Hippocampal formation (tissue), 2 donors: ENCODE measurements around the gene EHMT2.
"Not testable (repeated sequence)": the region's sequence is repeated elsewhere in the genome, so short reads cannot be mapped to it uniquely, and the experiment has no call there.

ENCODE experiments used
- DNase-seq, 2 donors: peaks; one replicate each; lab custom pipeline; 2025; lab: John Stamatoyannopoulos, UW

The EHMT2 gene

DNA sequence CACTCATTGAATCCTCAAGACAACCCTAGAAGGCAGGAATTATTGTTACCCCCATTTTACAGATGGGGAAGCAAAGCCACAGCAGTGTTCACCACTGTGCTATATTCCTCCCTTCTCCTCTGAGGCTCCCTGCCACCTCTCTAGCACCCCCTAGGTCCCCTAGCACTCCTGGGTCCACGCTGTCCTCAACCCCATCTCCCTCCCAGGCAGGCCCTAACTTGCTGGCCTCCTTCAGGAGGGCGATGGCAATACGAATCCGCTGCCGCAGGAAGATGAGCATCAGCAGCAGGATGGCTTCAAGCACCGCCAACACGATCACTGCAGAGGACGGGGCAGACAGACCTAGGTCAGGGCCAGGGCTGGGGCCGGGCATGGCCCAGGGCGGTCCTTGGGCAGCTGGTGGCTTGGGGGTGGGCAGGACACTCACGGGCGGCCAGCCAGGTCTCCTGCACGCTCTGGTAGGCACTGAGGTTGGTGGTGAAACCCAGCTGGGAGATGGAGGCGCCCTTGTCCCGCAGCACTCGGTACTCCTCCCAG, 27.0 kb downstream of the EHMT2 start:
- DNase-seq = no peak

DNA sequence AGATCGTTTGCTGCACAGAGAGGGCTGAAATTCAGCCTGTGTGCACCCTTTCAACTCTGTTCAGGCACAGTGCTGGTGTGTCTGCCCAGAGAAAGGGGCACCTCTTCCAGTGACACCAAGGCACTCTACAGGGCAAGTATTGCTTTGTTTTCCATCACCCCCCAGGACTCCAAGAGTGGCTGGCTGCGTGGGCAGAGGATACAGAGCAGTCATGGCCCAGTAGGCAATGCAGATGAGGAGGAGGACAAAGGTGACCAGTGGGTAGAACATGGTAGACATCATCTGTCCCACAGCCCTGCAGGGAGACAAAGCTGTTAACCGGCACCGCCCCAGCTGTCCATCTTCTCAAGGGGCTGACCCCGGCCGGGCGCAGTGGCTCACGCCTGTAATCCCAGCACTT, 28.2 kb downstream of the EHMT2 start:
- no peak for DNase-seq

DNA sequence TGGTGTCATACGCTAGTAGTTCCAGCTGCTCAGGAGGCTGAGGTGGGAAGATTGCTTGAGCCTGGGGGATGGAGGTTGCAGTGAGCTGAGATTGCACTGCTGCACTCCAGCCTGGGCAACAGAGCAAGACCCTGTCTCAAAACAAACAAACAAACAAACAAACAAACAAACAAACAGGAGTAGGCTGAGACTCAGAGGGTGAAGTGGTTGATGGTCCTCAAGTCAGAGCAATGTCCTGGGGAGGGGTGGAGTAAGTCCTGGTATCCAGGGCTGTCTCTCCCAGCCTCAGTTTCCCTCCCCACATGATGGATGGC, 28.9 kb downstream of the EHMT2 start:
- DNase-seq = not testable (repeated sequence)

DNA sequence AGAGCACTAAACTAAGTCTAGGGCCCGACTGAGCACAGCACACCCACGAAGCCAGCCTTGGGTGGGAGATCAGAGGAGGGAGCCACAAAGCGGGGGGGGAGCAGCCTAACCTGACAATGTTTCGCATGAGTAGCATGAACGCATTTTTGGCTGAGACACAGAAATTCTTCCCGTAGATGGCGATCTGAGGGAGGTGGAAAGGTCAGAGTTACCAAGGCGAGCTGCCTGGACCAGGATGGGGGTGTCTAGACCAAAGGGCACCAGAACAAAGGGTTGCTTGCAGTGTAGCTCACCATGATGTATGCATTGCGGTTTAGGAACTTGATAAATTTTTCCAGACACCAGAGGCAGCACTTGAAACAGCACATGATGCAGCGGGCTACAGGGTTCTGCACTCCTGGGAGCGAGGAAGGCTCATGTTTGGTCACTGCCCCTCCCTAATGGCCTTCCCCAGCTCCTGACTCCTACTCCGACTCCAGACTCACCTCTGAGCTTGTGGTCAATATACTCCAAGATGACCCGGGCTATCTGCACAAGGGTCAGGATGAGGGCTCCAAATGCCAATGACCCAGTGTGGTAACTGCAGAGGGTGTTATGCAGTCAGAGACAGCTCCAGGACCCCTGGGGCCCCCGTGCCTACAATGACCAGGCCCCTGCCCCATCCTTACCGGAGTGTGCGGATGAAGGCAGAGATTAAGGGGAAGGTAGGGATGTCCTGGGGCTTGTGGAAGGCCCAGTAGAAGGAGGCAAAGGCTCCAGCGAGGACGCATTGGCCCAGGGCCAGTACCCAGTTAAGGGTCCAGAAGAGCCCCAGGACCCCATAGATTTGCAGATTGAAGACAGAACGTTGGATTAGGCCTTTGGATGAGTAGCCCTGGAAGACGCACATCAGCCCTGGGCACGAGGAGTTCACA, 32.0 kb downstream of the EHMT2 start:
- no peak for DNase-seq

DNA sequence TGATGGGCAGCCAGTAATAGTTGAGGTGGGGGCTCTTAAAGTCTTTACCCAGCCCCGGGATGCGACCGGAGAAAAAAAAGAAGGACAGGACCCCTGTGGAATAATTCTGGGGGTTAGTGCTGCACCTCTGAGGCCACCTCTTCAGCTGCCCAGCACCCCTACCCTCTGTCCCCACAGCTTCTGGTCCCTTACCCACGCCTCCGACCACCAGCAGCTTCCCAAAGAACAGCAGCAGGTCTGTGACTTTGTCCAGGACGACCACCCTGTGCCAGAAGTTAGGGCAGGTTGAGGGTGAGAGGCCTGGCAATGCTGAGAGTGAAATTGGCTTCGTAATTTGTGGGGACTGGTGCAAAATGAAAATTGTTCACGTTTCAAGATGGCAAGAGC, 32.7 kb downstream of the EHMT2 start:
- no peak for DNase-seq

DNA sequence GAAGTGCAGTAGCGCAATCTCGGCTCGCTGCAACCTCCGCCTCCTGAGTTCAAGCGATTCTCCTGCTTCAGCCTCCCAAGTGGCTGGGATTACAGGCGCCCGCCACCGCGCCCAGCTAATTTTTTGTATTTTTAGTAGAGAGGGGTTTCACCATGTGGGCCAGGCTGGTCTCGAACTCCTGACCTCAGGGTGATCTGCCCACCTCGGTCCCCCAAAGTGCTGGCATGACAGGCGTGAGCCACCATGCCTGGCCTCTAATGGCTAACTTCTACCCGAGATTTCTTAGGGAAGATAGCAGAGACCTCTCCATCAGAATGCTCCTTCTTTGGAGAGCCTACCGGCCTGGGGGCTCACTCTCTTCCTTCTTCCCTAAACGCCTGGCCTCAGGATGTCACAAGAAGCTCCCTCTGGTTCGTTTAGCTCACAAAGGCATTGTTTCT, 33.4 kb downstream of the EHMT2 start:
- not testable (repeated sequence) for DNase-seq

DNA sequence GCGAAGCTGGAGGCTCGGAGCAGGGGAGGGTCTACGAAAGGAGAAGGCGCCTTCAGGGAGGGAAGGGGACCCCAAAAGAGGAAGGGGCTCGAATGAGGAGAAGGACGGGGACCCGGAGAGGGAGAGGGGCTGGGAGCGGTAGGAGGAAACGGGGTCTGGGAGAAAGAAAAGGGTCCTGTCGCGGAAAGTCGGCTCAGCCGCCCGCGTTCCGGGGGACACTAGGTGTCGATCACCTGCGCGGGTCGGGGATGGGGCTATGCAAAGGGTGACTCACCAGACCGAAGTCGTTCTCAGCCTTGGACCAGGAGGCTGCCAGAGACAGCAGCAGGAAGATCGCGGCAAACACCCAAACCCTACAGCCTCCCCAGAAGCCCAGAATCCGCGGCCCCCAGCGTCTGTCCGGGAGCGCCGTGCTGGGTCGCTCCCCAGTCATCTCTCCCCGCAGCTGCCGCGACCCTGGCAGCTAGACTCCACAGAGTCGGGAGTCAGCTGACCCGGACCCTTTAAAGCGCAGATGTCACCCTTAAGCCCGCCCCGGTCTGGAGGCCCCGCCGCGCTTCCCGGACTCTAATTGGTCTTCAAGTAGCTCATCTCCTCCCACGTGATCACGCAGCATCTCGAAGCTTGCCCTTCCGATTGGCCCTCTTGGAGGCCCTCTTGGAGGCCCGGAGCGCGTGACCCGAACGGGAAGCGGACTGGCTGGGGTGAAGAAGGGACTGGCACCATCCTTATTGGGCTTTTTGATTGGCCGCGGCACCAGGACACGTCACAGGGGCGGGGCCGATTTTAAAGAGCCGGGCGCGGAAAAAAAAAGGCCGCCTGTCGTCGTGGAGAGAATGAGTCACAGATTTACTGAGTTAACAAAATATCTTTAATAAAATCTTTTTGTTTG, 34.9 kb downstream of the EHMT2 start, which contains the start of gene NEU1:
NEU1 (minus strand) TSS at position 478 of the 892 bp plus-strand sequence; CDS start at position 433, 45 bp downstream.
- peak; percentile 100 for DNase-seq

DNA sequence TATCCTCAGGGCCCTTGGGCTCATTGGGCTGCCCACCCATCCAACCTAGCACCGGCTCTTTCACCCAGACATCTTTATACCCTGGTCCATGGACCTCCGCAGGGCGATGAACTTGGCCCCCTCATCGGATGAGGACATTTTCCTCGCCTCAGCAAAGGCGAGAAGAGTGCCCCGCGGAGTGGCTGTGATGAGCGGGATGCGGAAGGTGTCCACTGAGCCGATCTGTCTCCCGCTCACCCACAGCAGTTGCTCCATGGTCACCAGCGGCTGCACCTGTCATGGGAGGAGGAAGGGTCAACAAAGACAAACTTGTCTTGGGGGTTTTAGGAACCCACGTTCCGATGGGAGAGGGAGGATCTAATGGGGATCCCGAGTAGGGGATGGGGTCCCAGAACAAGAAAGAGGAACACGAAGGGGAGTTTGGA, 35.6 kb downstream of the EHMT2 start:
- no peak for DNase-seq

DNA sequence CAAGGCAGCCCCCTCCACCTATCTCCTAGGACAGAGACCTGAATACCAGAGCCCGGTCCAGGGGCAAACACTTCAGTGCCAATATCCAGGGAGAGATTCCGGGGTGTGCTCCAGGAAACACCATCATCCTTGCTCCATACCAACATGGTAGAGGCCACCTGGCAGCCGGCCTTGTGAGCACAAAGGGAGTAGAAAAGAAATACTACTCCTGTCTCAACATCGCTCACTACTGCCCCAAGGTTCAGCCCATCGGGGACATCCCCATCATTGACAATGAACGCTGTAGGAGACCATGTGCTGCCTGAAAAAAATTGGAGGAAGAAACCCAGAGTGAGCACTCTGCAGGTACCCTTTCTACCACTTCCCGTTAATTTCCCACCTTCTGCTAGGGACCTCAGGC, 36.3 kb downstream of the EHMT2 start:
- DNase-seq = no peak

DNA sequence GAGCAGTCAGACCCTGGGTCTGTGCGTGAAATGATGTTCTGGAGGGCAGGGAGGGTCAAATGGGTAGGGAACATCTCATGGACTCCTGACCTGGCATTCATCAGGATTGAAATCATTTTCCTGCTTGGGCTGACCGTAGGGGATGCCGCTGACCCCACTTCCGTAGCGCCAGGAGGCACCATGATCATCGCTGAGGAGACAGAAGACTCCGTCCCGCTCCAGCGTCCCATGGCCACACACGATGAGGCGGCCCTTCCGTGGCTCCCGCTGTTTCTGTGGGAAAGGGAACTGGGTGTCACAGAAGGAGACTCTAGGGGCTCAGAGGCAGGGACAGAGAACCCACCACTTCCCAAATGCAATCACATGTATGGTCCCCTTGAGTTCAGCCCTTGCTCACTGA, 37.1 kb downstream of the EHMT2 start:
- DNase-seq = no peak

DNA sequence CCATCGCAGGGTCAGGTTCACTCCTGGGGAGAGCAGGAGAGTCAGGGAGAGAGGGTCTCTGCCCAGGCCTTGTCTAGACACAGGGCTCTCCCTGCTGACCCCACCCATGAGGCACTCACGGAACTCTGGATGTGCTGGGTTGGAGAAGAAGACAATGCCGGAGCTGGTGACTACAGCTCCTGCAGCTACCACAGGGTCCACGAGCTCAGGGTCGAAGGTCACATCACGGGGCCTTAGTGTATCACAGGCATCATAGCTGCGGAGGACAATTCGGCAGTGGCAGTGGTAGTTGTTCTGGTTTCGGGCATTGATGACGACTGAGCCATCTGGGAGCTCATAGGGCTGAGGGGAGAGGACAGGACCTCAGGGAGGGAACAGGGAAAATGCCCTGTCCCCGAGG, 37.6 kb downstream of the EHMT2 start:
- DNase-seq = no peak

DNA sequence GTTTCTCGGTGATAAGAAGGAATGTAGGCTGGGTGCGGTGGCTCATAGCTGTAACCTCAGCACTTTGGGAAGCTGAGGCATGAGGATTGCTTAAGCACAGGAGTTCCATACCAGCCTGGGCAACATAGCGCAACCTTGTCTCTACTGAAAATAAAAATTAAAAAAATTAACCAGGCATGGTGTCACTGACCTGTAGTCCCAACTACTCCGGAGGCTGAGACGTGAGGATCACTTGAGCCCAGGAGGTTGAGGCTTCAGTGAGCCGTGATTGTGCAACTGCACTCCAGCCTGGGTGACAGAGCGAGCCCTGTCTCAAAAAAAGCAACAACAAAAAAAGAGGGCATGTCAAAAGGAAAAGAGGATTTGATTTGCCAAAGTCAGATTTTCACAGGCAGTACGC, 38.8 kb downstream of the EHMT2 start:
- no peak for DNase-seq

DNA sequence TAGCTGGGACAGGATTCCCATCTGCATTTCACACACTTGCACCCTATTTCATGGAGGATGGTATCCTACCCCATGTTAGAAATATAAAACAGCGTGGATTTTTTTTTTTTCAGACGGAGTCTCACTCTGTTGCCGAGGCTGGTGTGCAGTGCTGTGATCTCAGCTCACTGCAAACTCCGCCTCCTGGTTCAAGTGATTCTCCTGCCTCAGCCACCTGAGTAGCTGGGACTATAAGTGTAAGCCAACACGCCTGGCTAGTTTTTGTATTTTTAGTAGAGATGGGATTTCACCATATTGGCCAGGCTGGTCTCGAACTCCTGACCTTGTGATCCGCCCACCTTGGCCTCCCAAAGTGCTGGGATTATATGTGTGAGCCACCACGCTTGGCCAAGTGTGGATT, 39.7 kb downstream of the EHMT2 start:
- DNase-seq = not testable (repeated sequence)

DNA sequence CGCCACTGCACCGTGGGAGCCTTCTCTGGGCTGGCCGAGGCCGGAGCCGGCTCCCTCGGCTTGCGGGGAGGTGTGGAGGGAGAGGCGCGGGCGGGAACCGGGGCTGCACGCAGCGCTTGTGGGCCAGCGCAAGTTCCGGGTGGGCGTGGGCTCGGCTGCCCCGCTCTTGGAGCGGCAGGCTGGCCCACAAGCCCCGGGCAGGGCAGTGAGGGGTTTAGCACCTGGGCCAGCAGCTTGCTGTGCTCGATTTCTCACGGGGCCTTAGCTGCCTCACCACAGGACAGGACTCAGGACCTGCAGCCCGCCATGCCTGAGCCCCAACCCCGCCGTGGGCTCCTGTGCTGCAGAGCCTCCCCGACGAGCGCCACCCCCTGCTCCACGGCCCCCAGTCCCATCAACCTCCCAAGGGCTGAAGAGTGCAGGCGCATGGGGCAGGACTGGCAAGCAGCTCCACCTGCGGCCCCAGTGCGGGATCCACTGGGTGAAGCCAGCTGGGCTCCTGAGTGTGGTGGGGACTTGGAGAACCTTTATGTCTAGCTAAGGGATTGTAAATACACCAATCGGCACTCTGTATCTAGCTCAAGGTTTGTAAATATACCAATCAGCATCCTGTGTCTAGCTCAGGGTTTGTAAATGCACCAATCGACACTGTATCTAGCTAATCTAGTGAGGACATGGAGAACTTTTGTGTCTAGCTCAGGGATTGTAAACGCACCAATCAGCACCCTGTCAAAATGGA, 45.3 kb downstream of the EHMT2 start:
- not testable (repeated sequence) for DNase-seq

DNA sequence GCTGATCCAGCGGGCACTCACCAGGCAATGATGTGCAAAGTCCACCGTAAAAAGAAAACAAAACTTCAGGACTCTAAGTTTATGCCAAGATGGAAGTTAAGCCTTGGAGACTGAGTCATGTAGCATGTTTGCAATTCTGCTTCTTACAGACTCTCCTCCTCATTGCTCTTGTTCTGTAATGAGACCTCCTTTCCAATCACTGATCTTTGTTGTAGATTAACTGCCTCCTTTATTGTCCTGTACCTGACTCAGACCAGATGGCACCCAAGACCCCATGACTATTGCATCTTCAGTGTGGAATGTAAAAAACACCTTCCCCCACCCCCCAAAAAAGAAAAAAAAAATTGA, 46.0 kb downstream of the EHMT2 start:
- no peak for DNase-seq

DNA sequence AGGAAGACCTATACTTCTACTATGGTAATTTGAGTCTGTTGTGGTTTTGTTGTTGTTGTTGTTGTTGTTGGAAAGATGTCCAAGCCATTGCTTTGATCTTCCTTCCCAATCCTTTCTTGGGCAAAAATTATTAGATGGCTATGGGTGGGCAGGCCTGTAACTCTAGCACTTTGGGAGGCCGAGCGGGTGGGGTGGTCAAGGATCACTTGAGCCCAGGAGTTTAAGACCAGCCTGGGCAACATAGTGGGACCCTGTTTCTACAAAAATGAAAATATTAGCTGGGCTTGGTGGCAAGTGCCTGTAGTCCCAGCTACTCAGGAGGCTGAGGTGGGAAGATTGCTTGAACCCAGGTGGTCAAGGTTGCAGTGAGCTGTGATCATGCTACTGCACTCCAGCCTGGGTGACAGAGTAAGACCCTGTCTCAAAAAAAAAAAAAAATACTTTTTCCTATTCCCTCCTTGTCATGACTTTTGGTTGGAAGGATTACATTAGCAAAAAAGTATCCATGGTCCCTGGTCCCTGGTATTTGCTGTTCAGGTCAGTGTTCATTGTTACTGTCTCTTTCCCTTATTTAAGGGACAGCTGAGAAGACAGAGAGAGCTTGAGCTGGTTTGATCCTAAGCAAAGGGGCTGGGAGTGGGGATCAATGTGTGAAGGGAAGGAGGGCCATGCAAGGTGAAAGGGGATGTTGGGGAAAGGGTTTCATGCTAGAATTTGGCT, 46.6 kb downstream of the EHMT2 start:
- no peak for DNase-seq

DNA sequence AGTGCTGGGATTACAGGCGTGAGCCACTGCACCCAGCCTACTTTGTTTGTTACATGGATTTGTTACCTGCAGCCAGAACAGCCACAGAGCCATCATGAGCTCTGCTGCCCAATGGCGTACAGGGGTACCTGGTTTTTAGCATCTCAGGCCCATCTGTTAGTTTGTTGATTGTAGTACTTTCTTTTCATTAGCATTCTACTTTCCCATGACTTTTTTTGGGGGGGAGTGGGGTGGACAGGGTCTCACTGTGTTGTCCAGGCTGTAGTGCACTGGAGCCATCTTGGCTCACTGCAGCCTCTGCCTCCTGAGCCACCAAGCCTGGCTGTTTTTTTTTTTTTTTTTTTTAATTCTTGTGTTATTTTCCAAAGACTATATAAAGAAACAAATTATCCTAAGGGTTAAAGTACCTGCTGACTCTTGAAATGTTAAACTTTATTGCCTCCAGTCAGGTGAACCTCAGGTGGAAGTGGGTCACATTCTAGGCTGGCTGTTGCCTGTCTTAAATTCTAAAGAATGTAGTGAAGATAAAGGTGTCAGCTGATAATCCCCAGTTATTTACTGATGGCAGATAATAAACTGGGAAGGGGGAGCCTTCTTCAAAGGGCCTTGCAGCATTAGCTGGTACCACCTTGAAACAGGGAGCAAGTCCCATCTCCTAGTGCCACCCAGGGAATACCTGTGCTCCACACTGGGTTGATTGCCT, 50.1 kb downstream of the EHMT2 start:
- DNase-seq = no peak

DNA sequence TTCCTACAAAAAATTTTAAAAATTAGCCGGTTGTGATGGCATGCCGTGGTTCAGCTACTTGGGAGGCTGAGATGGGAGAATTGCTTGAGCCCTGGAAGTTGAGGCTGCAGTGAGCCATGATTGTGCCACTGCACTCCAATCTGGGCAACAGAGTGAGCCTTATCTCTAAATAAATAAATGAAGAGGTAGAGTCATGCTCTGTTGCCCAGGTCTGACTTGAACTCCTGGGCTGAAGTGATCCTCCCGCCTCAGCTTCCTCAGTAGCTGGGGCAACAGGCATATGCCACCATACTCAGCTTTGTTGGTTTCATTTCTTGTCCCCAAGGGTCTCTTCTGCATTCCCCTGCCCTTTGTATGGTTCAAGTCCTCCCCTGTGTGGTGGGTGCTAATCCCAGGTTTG, 53.0 kb downstream of the EHMT2 start:
- DNase-seq = no peak

DNA sequence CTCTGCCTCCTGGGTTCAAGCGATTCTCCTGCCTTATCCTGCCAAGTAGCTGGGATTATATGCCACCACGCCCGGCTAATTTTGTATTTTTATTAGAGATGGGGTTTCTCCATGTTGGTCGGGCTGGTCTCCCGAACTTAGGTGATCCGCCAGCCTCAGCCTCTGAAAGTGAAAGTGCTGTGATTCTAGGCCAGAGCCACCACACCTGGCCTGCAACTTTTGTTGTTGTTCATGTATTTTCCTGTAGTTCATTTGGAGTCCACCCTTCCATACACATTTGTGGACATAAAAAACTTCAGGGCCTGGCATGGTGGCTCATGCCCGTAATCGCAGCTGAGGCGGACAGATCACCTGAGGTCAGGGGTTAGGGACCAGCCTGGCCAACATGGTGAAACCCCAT, 55.4 kb downstream of the EHMT2 start:
- no peak for DNase-seq

DNA sequence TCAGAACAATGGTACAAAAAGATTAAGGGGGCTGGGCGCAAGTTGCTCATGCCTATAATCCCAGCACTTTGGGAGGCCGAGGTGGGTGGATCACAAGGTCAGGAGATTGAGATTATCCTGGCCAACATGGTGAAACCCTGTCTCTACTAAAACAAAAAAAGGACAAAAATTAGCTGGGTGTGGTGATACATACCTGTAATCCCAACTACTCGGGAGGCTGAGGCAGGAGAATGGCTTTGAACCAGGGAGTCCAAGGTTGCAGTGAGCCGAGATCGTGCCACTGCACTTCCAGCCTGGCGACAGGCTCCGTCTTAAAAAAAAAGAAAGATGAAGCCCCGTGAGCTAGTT, 57.7 kb downstream of the EHMT2 start:
- DNase-seq = not testable (repeated sequence)

DNA sequence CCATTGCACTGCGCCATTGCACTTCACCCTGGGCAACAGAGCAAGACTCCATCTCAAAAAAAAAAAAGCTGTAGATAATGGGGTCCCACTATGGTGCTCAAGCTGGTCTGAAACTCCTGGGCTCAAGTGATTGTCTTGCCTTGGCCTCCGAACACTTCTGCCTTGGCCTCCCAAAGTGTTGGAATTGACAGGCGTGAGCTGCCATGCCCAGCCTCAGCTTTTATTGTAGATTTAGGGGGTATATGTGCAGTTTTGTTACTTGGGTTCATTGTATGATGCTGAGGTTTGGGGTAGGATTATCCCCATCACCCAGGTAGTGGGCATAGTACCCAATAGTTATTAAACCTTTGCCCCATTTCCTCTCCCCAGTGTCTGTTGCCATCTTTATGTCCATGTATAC, 58.5 kb downstream of the EHMT2 start:
- no peak for DNase-seq
